Measurements from ENCODE around the gene MTHFSD. TPM values are rescaled to one million over a fixed set of nuclear protein-coding genes. Genes with fewer than 3 reads are reported as not detected.

Gene MTHFSD
- total RNA-seq, 1 experiment from 2014 or later = 11.9 TPM

GRCh38 chr16:86542756-86543750 lies 12.0 kb downstream of the MTHFSD start:
- Histone ChIP-seq H4K20me1 (ENCODE audit: low read length) (no peaks in the 10 kb centered on the region), H3K4me1 (ENCODE audit: insufficient read depth, low read length) (no peaks in the 10 kb centered on the region), H3K27ac (ENCODE audit: low read length) (no peak overlapping the region), H3K27me3 (ENCODE audit: low read length) (no peaks in the 10 kb centered on the region), H3K4me3 (ENCODE audit: low read length) (no peak overlapping the region), H3K9me3 (ENCODE audit: low read length) (no peaks in the 10 kb centered on the region), H3F3A (ENCODE audit: low read length, unreplicated experiment) (no peaks in the 10 kb centered on the region), H2AFZ (ENCODE audit: low read length) (no peak overlapping the region), H3K36me3 (ENCODE audit: low read depth, low read length) (peaks cover 5% of the 10 kb centered on the region; the same call in 1 of the 2 replicates), H3K79me2 (ENCODE audit: low read length) (no peaks in the 10 kb centered on the region), H3K9me2 (replicated peaks; ENCODE audit: low read length) (no peaks in the 10 kb centered on the region), H3K4me2 (ENCODE audit: low read length) (no peak overlapping the region), H3K9ac (ENCODE audit: low read length) (no peak overlapping the region)
- no peak for DNase-seq
- POLR2A ChIA-PET (ENCODE audit: unreplicated experiment) = no interaction called here
- ATAC-seq = no peak
- BruUV-seq (replicated peaks) = no TSS peak
- CTCF ChIA-PET = no interaction called here
- TF ChIP-seq EZH2phosphoT487 (IDR thresholded peaks at IDR 0.05; ENCODE audit: borderline replicate concordance, low read length) (no peak), EZH2 (IDR thresholded peaks at IDR 0.05; ENCODE audit: low read length, unreplicated experiment) (no peak), CTCF (conservative IDR thresholded peaks at IDR 0.05; ENCODE audit: low read depth, low read length) (no peak)
- intact Hi-C loops (cut with micrococcal nuclease) = no loop called here

GRCh38 chr16:86541560-86541959 lies 13.5 kb downstream of the MTHFSD start:
- no peaks in the 10 kb centered on the region for H4K20me1 ChIP-seq (ENCODE audit: low read length)
- no peaks in the 10 kb centered on the region for H3K79me2 ChIP-seq (ENCODE audit: low read length)
- H3K27me3 ChIP-seq (ENCODE audit: low read length) = no peaks in the 10 kb centered on the region
- no peaks in the 10 kb centered on the region for H3K4me1 ChIP-seq (ENCODE audit: insufficient read depth, low read length)
- H3F3A ChIP-seq (ENCODE audit: low read length, unreplicated experiment) = no peaks in the 10 kb centered on the region
- H3K4me3 ChIP-seq (ENCODE audit: low read length) = no peak overlapping the region
- TF ChIP-seq CTCF (conservative IDR thresholded peaks at IDR 0.05; ENCODE audit: low read depth, low read length) (no peak), EZH2phosphoT487 (IDR thresholded peaks at IDR 0.05; ENCODE audit: borderline replicate concordance, low read length) (no peak), EZH2 (IDR thresholded peaks at IDR 0.05; ENCODE audit: low read length, unreplicated experiment) (no peak)
- POLR2A ChIA-PET (ENCODE audit: unreplicated experiment) = no interaction called here
- no peaks in the 10 kb centered on the region for H3K9me3 ChIP-seq (ENCODE audit: low read length)
- CTCF ChIA-PET = no interaction called here
- intact Hi-C loops (cut with micrococcal nuclease) = no loop called here
- no peak for ATAC-seq
- peaks cover 5% of the 10 kb centered on the region; the same call in 1 of the 2 replicates for H3K36me3 ChIP-seq (ENCODE audit: low read depth, low read length)
- no peaks in the 10 kb centered on the region for H3K9me2 ChIP-seq (replicated peaks; ENCODE audit: low read length)
- no peak for DNase-seq
- BruUV-seq (replicated peaks) = no TSS peak
- H3K27ac ChIP-seq (ENCODE audit: low read length) = no peak overlapping the region
- no peak overlapping the region for H3K4me2 ChIP-seq (ENCODE audit: low read length)
- H2AFZ ChIP-seq (ENCODE audit: low read length) = no peak overlapping the region
- H3K9ac ChIP-seq (ENCODE audit: low read length) = no peak overlapping the region

GRCh38 chr16:86540894-86541293 lies 14.1 kb downstream of the MTHFSD start:
- no peaks in the 10 kb centered on the region for H4K20me1 ChIP-seq (ENCODE audit: low read length)
- H3K4me1 ChIP-seq (ENCODE audit: insufficient read depth, low read length) = no peaks in the 10 kb centered on the region
- no peak overlapping the region for H3K4me3 ChIP-seq (ENCODE audit: low read length)
- no peak overlapping the region for H3K9ac ChIP-seq (ENCODE audit: low read length)
- no peaks in the 10 kb centered on the region for H3F3A ChIP-seq (ENCODE audit: low read length, unreplicated experiment)
- H3K4me2 ChIP-seq (ENCODE audit: low read length) = no peak overlapping the region
- TF ChIP-seq CTCF (conservative IDR thresholded peaks at IDR 0.05; ENCODE audit: low read depth, low read length) (no peak), EZH2 (IDR thresholded peaks at IDR 0.05; ENCODE audit: low read length, unreplicated experiment) (no peak), EZH2phosphoT487 (IDR thresholded peaks at IDR 0.05; ENCODE audit: borderline replicate concordance, low read length) (no peak)
- H3K9me2 ChIP-seq (replicated peaks; ENCODE audit: low read length) = no peaks in the 10 kb centered on the region
- H3K27me3 ChIP-seq (ENCODE audit: low read length) = no peaks in the 10 kb centered on the region
- CTCF ChIA-PET = no interaction called here
- no peak overlapping the region for H2AFZ ChIP-seq (ENCODE audit: low read length)
- POLR2A ChIA-PET (ENCODE audit: unreplicated experiment) = no interaction called here
- DNase-seq (no peak), ATAC-seq (no peak)
- H3K9me3 ChIP-seq (ENCODE audit: low read length) = no peaks in the 10 kb centered on the region
- H3K79me2 ChIP-seq (ENCODE audit: low read length) = no peaks in the 10 kb centered on the region
- H3K27ac ChIP-seq (ENCODE audit: low read length) = no peak overlapping the region
- intact Hi-C loops (cut with micrococcal nuclease) = no loop called here
- BruUV-seq (replicated peaks) = no TSS peak
- H3K36me3 ChIP-seq (ENCODE audit: low read depth, low read length) = peaks cover 5% of the 10 kb centered on the region; the same call in 1 of the 2 replicates
